Measurements from ENCODE around the gene VMP1.
"Not testable (repeated sequence)": the region's sequence is repeated elsewhere in the genome, so short reads cannot be mapped to it uniquely, and the experiment has no call there.

VMP1 gene

DNA sequence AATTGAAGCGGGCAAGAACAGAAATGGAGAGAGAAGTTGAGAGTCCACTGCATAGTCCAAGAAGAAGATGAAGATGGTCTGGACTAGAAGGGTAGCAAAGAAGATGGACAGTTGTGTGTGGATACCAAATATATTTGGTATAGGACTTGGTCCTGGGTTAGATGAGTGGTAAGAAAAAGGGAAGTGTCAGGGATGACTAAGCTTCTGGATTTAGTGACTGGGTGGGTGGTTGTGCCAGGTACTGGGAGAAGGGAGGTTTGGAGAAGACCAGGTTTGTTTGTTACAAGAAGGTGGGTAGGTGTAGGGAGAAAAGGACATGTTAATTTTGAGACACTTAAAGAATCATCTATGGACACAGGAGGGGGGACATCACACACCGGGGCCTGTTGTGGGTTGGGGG lies 5.4 kb downstream of the VMP1 start:
- no peak for DNase-seq

DNA sequence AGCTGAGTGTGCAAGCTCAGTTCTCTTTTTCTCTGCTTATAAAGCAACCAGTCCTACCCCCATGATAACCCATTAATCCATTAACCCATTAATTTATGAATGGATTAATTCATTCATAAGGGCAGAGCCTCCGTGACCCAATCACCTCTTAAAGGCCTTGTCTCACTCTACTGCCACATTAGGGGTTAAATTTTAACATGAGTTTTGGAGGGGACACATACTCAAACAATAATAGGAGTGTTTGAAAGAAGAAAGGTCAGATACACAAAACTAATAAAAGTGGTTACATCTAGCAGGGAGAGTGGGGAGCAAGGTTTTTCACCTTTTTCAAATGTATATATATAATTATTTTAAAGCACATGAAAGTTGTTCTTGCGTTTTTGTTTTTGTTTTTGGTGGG lies 6.8 kb downstream of the VMP1 start:
- no peak for DNase-seq

GRCh38 chr17:59716427-59716826 lies 9.0 kb downstream of the VMP1 start:
- no peak for DNase-seq

DNA sequence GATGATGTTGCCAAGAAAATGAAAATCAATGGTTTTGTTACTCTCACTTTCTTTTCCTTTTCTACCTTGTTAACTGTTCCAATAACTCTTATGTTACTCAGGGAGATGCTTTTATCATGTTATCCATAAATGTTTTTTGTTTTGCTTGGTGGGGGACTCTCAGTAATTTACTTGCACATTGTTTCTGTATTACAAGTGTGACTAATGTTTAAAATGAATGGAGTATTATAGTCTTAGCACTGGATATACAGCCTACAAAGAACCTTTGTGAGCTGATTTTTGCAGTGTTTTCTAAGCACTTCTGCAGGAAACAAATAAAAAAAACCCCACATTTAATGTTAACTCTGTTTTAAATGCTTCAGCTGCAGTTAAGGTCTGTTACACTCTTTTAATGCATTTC lies 12.1 kb downstream of the VMP1 start:
- DNase-seq, result no peak

GRCh38 chr17:59722623-59723022 lies 15.2 kb downstream of the VMP1 start:
- no peak for DNase-seq

DNA sequence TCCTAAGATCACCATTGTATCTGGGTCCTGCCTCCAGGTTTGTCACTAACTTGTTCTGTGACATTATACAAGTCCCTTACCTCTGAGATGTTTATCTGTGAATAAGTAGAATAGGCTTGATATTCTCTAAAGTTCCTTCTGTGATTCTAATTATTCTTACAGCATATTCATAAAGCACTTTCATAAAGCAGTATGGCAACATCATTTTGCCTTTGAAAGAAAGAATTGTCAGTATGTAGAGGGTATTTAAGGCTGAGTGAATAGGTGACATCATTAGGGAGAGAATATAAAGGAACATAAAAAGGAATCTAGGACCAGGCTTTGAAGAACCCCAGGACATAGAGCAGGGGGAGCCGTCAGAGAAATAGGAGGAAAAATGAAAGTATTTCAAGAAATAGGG lies 15.6 kb downstream of the VMP1 start:
- no peak for DNase-seq

DNA sequence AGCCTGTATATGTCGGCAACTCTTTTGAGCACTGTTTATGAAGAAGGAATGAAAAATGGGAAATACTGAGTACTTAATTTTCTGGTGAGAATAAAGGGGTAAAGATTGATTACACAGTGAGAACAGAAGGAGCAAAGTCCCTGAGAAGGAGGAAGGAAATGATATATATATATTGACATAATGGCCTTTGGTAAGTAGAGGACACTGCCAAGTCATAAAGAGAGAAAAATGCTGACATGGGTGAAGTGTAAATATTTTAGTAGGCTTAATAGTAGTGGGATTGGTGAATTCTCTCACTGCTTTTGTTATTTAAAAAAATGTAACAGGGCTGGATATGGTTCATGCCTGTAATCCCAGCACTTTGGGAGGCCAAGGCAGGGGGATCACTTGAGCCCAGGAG lies 16.2 kb downstream of the VMP1 start:
- no peak for DNase-seq

GRCh38 chr17:59725691-59726090 lies 18.2 kb downstream of the VMP1 start:
- no peak for DNase-seq

DNA sequence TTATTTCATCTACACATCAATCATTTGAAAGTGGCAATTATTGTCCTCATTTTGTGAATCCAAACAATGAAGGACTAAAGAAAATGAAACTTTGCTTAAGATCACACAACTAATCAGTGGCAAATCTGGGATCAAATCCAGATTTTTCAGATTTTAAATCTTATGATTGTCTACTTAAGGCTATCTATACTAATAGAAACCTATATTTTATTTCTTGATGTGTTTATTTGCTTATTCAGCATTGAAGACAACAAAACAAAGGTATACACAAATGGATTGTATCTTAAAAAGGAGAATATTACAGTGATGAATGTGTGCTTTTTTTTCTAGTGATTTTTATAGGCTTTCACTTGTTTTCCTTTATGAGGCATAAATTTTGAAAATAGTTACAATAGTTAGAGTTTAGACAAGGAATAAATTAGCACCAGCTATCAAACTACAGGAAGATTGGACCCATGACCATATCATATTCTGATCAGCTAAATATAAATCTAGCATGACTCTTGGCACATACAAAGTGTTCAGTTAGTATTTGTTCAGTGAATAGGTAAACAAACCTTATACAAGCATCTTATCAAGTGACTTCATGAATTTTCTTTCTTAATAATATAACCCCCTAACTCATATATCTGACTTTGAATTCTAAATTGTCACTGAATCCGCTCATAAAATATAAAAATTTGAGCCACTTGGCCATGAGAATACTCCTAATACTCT lies 20.5 kb downstream of the VMP1 start:
- no peak for DNase-seq

DNA sequence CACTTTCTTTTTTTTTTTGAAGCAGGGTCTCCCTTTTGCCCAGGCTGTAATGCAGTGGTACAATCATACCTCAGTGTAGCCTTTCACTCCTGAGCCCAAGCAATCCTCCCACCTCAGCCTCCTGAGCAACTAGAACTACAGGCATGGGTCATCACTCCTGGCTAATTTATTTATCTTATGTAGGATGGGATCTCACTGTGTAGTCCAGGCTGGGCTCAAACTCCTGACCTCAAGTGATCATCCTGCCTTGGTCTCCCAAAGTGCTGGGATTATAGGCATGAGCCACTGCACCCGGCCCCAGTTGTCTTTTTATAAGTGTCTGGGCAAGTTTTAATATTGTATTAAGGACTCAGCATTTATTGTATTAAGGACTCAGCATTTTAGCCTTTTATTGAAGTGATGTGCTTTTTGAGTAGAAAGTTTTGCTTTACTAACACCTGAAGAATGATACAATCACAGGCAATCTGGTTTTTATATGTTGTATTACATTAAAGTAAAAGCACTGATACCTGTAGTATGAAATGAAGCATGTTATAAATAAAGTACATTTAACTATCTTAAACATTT lies 22.9 kb downstream of the VMP1 start:
- DNase-seq, result no peak

- no peak for DNase-seq
These were observed 26.2 kb downstream of the VMP1 start for GRCh38 chr17:59733697-59734096.

GRCh38 chr17:59734226-59734625 lies 26.8 kb downstream of the VMP1 start:
- no peak for DNase-seq

DNA sequence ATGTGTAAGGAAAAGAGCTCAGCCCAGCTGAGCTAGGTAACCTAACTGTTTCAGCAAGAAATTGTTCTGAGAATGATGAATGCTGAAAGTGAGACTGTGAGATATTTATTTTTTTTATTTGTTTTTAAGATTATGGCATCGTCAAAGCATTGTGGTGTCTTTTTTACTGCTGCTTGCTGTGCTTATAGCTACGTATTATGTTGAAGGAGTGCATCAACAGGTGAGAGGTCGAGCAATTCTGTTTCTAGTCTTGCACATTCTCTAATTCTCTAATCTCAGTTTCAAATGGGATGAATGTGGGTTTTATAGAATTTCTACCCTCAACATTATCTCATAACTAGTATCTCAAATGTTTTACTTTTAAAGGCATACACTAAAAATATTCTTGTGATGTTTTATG lies 29.9 kb downstream of the VMP1 start:
- DNase-seq, result no peak

- no peak for DNase-seq
These were observed 36.4 kb downstream of the VMP1 start for GRCh38 chr17:59743842-59744241.

DNA sequence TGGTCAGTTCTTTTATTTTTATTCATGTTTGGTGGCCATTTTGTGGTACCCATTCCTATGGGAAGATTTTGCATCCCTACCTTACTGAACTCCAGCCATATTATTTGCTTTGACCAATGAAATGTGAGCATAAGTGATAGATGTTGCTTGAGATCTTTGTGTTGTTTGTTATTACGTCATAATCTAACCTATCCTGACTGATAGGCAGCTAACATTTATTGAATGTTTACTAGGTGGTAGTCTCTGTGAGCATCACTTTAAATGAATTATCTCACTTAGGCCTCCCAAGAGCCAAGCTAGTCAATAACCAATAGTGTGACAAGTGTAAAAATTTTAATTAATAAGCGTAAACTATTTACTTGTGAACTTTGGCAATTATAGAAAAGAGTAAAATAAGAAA lies 37.6 kb downstream of the VMP1 start:
- DNase-seq, result no peak

GRCh38 chr17:59746849-59747445 lies 39.5 kb downstream of the VMP1 start:
- DNase-seq, result no peak

DNA sequence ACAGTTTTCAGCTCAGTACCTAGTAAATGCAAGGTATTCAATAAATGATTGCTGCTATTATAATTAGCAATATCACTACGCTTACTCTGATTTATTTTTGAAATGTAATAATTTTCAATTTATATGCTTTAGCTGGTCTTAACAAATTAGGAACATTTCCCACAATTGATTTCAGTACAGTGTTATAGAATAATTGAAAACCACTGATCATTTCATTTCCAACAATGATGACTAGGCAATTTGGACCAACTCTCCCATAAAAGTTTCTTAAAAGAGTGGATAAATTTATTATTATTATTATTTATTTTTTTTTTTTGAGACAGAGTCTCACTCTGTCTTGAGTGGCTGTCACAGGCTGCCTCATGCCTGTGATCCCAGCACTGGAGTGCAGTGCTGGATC lies 41.1 kb downstream of the VMP1 start:
- DNase-seq, result no peak

DNA sequence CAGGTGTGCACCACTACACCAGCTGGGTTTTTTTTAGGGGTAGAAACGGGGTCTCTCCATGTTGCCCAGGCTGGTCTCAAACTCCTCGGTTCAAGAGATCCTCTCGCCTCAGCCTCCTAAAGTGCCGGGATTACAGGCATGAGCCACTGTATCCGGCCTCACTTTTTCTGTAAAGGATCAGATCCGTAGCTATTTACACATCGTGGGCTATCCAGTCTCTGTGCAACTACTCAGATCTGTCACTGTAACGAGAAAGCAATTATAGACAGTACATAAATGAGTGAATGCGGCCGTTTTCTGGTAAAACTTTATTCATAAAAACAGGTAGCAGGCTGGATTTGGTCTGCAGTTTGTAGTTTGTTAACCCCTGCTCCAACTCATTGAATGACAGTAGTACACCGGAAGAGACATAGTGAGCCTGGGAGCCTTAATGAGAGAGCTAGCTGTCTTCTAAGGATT lies 44.5 kb downstream of the VMP1 start:
- DNase-seq, result no peak

DNA sequence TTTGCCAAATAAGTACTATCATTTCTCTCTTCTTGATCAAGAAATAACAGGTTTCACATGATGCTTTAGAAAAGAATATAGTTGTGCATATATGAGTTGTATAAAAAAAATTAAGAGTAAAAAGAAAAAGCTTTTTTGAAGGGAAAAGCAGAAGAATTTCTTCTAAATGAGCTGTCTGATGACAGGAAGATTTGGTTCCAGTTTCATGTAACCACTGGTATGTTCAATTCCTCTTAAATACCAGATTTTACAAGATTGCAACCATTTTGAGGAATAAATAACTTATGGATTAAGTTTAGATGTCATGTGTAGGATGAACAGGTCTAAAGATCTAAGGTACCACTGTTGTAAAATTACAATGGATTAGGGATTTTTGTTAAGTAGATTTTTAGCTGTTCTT lies 45.0 kb downstream of the VMP1 start:
- DNase-seq, result no peak

DNA sequence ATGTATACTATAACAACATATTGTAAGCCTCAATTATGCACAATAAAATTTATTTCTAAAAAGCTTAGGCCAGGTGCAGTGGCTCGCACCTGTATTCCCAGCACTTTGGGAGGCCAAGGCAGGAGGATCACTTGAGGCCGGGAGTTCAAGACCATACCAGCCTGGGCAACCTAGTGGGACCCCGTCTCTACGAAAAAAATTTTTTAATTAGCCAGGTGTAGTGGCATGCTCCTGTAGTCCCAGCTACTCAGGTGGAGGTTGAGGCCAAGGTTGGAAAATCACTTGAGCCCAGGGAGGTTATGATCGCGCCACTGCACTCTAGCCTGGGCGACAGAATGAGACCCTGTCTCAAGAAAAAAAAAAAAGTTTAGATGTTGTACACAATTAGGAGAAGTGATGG lies 45.5 kb downstream of the VMP1 start:
- DNase-seq, result no peak

DNA sequence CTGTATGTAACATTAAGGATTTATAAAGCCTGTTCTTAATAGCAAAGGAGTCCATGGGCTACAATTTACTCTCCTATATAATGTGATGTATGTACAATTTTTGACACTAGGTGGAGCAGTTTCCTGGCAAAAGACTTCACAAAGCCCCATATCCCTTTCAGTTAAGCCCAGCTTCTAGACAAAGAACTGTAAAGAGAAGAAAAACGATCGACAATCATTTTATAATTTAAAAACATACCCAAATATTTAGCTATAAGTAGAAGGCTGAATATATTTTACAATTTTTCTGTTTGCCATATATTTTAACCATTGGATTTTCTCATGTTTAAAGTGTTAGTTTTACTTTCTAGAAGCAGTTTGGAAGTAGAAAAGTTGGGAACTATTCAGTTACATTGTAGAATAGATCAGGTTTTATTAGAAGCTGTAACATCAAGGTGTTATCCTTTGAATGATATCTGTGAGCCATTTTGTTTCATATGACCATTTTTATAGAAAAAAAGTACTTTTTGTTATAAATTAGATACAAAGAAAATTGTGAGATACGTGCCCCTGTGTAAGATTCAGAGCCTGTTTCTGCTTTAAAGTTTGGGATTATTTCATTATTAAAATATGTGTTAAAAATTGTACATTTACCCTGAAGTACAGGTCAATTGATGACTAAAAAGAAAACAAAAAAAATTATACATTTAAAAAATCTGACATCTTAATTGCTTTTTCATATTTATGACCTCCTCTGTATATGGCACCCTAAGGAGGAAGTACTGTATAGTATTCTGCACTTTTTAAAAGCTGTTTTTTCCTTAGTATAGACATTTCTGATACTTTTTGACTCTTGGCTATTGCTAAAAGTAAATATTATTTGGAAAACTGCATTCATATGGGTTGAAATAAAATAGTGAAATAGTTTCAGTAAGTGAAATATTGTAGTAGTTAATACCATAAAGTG lies 46.3 kb downstream of the VMP1 start:
- no peak for DNase-seq

DNA sequence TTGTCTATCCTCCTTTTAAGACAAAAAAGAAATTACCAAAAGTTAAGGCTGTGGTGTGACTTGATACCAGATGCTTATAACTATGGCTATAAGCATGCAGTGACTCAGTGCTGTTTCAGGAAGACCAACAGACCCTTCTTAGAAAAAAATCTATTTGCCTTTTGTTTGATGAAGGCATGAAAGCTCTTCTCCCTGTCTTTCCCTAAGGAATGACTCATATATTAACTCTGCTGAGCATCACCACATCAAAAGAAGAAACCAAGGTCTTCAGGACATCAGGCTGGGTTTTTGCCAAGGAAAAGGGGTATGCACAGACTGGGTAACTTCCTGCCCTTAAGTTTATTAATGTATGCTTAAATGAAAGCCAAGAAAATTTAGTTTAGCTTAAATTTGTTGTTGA lies 47.1 kb downstream of the VMP1 start:
- DNase-seq, result peak; percentile 25 to 27

- DNase-seq, result not testable (repeated sequence)
These were observed 47.6 kb downstream of the VMP1 start for GRCh38 chr17:59755069-59755468.
